WTC11 (cell line): ENCODE results near the gene MASP2. TPM values are rescaled to one million over a fixed set of nuclear protein-coding genes. Genes with fewer than 3 reads are reported as not detected.

Experiments
- ATAC-seq: fragments of 200-7000 bp; cut with Tn5 transposase; 2 replicates; pipeline ENCODE4 v1.10.0; 2021; ENCODE audit warnings: mild to moderate bottlenecking, moderate library complexity
- CTCF ChIA-PET: fragments of 300-600 bp; sonication (Branson Sonifier 250); formaldehyde crosslinking; loops from one replicate; lab custom pipeline; 2021; ENCODE audit warnings: antibody characterized with exemption; lab: Charles Lee
- POLR2A ChIA-PET: fragments of 350-600 bp; sonication (Branson Sonifier 250); formaldehyde crosslinking; loops from one replicate; lab custom pipeline; 2021; ENCODE audit warnings: antibody characterized with exemption; lab: Charles Lee
- DNase-seq: peaks from one replicate; pipeline ENCODE4 v3.0.0; 2021; ENCODE audit warnings: low spot score
- H3K27ac Mint-ChIP-seq: 2 replicates; pipeline ENCODE4 v1.8.0; 2021; ENCODE audit warnings: mixed read lengths
- H3K27me3 Mint-ChIP-seq: 2 replicates; pipeline ENCODE4 v1.8.0; 2021; ENCODE audit warnings: low read depth, mild to moderate bottlenecking, moderate library complexity, mixed read lengths
- H3K36me3 Mint-ChIP-seq: 2 replicates; pipeline ENCODE4 v1.8.0; 2021; ENCODE audit warnings: mixed read lengths
- H3K4me1 Mint-ChIP-seq: 2 replicates; pipeline ENCODE4 v1.8.0; 2022; ENCODE audit warnings: mixed read lengths
- H3K4me3 Mint-ChIP-seq: 2 replicates; pipeline ENCODE4 v1.8.0; 2021; ENCODE audit warnings: mild to moderate bottlenecking, moderate library complexity, mixed read lengths
- H3K9me3 Mint-ChIP-seq: 2 replicates; pipeline ENCODE4 v1.8.0; 2021; ENCODE audit warnings: mixed read lengths
- ETV6 ChIP-seq: sonication (generic); formaldehyde crosslinking; IDR thresholded peaks from 2 replicates; pipeline ENCODE4 v1.8.1; 2022; ENCODE audit warnings: mild to moderate bottlenecking, missing genetic modification reagents
- FOXJ3 ChIP-seq: sonication (generic); formaldehyde crosslinking; IDR thresholded peaks from 2 replicates; pipeline ENCODE4 v1.9.0; 2021; ENCODE audit warnings: missing genetic modification reagents, mild to moderate bottlenecking, borderline replicate concordance
- FOXK1 ChIP-seq: sonication (generic); formaldehyde crosslinking; IDR thresholded peaks from 2 replicates; pipeline ENCODE4 v1.8.0; 2022; ENCODE audit warnings: mild to moderate bottlenecking, moderate library complexity, missing genetic modification reagents
- GRHL2 ChIP-seq: fragments of 250-450 bp; sonication (Bioruptor Pico); IDR thresholded peaks from 2 replicates; pipeline ENCODE4 v1.8.0; 2022; ENCODE audit warnings: mild to moderate bottlenecking, moderate library complexity; ENCODE audit not compliant: insufficient replicate concordance, severe bottlenecking
- GTF2I ChIP-seq: fragments of 250-450 bp; sonication (Bioruptor Pico); conservative IDR thresholded peaks from 2 replicates; pipeline ENCODE4 v1.4.0; 2021; ENCODE audit warnings: mild to moderate bottlenecking
- HMGA2 ChIP-seq: fragments of 250-450 bp; sonication (Bioruptor Pico); IDR thresholded peaks from 2 replicates; pipeline ENCODE4 v1.4.0; 2021; ENCODE audit warnings: mild to moderate bottlenecking, moderate library complexity
- IRF2 ChIP-seq: sonication (generic); formaldehyde crosslinking; IDR thresholded peaks from 2 replicates; pipeline ENCODE4 v1.8.0; 2022; ENCODE audit warnings: low read depth, missing genetic modification reagents, borderline replicate concordance
- JAZF1 ChIP-seq: fragments of 250-450 bp; sonication (Bioruptor Pico); IDR thresholded peaks from 2 replicates; pipeline ENCODE4 v1.9.0; 2021; ENCODE audit warnings: moderate library complexity, mild to moderate bottlenecking, inconsistent platforms
- MXD4 ChIP-seq: fragments of 250-450 bp; sonication (Bioruptor Pico); IDR thresholded peaks from 2 replicates; pipeline ENCODE4 v1.8.0; 2021; ENCODE audit warnings: mild to moderate bottlenecking, moderate library complexity, borderline replicate concordance
- MYBL2 ChIP-seq: sonication (generic); formaldehyde crosslinking; IDR thresholded peaks from 2 replicates; pipeline ENCODE4 v1.8.1; 2023; ENCODE audit warnings: mild to moderate bottlenecking, moderate library complexity, missing genetic modification reagents
- NFE2L1 ChIP-seq: sonication (generic); formaldehyde crosslinking; IDR thresholded peaks from 2 replicates; pipeline ENCODE4 v1.8.1; 2023; ENCODE audit warnings: missing genetic modification reagents
- NR3C1 ChIP-seq: sonication (generic); formaldehyde crosslinking; conservative IDR thresholded peaks from 2 replicates; pipeline ENCODE4 v1.8.1; 2023; ENCODE audit warnings: low read depth, mild to moderate bottlenecking, missing genetic modification reagents
- SMAD4 ChIP-seq: sonication (generic); formaldehyde crosslinking; IDR thresholded peaks from 2 replicates; pipeline ENCODE4 v1.8.0; 2022; ENCODE audit warnings: mild to moderate bottlenecking, missing genetic modification reagents
- SP1 ChIP-seq: sonication (generic); formaldehyde crosslinking; conservative IDR thresholded peaks from 2 replicates; pipeline ENCODE4 v1.8.1; 2022; ENCODE audit warnings: missing genetic modification reagents
- TEAD1 ChIP-seq: sonication (generic); formaldehyde crosslinking; IDR thresholded peaks from 2 replicates; pipeline ENCODE4 v1.8.0; 2022; ENCODE audit warnings: mild to moderate bottlenecking, missing genetic modification reagents
- TEAD4 ChIP-seq: sonication (generic); formaldehyde crosslinking; IDR thresholded peaks from 2 replicates; pipeline ENCODE4 v1.8.0; 2022; ENCODE audit warnings: mild to moderate bottlenecking, missing genetic modification reagents
- ZNF138 ChIP-seq: sonication (generic); formaldehyde crosslinking; conservative IDR thresholded peaks from 2 replicates; pipeline ENCODE4 v1.8.1; 2022; ENCODE audit warnings: mild to moderate bottlenecking, moderate library complexity, missing genetic modification reagents
- ZNF232 ChIP-seq: sonication (generic); formaldehyde crosslinking; IDR thresholded peaks from 2 replicates; pipeline ENCODE4 v1.8.0; 2022; ENCODE audit warnings: mild to moderate bottlenecking, missing genetic modification reagents
- ZNF396 ChIP-seq: fragments of 250-450 bp; sonication (Bioruptor Pico); IDR thresholded peaks from 2 replicates; pipeline ENCODE4 v1.8.0; 2021; ENCODE audit warnings: mild to moderate bottlenecking, moderate library complexity, borderline replicate concordance
- ZNF423 ChIP-seq: fragments of 250-450 bp; sonication (Bioruptor Pico); IDR thresholded peaks from 2 replicates; pipeline ENCODE4 v2.1.2; 2022; ENCODE audit warnings: mild to moderate bottlenecking, moderate library complexity
- total RNA-seq: library from RNA; stranded (reverse); gene quantifications from 3 replicates; pipeline ENCODE4 v1.2.3, GENCODE V29; 2021
- TF ChIP-seq, protein P1 (sequence below): fragments of 250-450 bp; sonication (Bioruptor Pico); conservative IDR thresholded peaks from 2 replicates; pipeline ENCODE4 v1.9.0; 2021; ENCODE audit warnings: mild to moderate bottlenecking
- TF ChIP-seq, protein P2 (sequence below): fragments of 250-450 bp; sonication (Bioruptor Pico); IDR thresholded peaks from 2 replicates; pipeline ENCODE4 v1.9.0; 2021; ENCODE audit warnings: mild to moderate bottlenecking
- TF ChIP-seq, protein P3 (sequence below): fragments of 250-450 bp; sonication (Bioruptor Pico); IDR thresholded peaks from 2 replicates; pipeline ENCODE4 v2.1.2; 2022; ENCODE audit warnings: mild to moderate bottlenecking, moderate library complexity
- TF ChIP-seq, protein P4 (sequence below): sonication (generic); formaldehyde crosslinking; IDR thresholded peaks from 2 replicates; pipeline ENCODE4 v1.8.0; 2022; ENCODE audit warnings: mild to moderate bottlenecking, missing genetic modification reagents
- TF ChIP-seq, protein P5 (sequence below): sonication (generic); formaldehyde crosslinking; IDR thresholded peaks from 2 replicates; pipeline ENCODE4 v1.8.1; 2023; ENCODE audit warnings: mild to moderate bottlenecking, moderate library complexity, missing genetic modification reagents
- TF ChIP-seq, protein P6 (sequence below): sonication (generic); formaldehyde crosslinking; IDR thresholded peaks from 2 replicates; pipeline ENCODE4 v1.8.1; 2022; ENCODE audit warnings: mild to moderate bottlenecking, missing genetic modification reagents, moderate library complexity, borderline replicate concordance

Gene MASP2
- total RNA-seq, 1 experiment from 2014 or later: 0.57 TPM

DNA sequence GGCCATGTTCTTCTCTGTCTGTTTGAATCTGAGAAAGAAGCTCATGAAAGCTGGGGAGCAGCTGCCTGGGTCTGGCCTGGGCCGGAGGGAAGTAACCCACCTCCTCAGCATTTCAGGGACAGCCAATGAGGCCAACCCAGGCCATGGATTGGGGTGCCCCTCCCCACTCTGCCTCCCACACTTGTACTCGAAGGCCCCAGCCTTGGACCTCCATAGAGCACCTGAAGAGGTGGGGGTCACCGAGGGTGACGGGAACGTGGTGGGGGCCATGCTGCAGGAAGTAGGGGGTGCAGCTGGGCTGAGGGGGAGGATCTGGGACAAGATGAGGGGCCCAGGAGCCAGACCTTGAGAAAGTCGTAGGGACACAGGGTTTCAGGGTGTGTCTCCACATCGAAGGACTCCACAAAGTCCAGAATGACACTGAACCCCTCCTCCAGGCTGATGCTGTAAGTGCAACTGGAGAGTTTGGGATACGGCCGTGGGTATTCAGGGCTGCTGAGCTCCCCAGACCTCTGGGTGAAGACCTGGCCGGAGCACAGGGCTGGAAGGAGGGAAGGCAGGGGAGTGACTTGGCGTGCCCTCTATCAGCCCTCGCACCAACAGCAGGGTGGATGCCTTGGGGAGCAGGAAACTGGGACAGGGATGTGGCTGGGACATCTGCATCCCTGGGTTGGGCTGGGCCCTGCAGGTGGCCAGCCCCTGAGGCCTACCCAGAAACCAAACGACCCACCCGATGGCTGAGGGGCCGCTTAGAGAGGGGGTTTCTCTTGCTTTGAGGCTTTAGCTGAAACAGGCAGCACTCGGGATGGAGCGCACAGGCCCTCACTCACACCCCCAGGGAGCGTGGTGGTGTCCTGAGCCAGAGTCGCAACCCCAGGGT, 3.8 kb downstream of the MASP2 start:
- peaks cover 6% of the 10 kb centered on the region for H3K4me1 Mint-ChIP-seq
- H3K27me3 Mint-ChIP-seq: no peaks in the 10 kb centered on the region
- POLR2A ChIA-PET: no interaction called here
- DNase-seq: no peak
- H3K36me3 Mint-ChIP-seq: no peaks in the 10 kb centered on the region
- H3K9me3 Mint-ChIP-seq: no peaks in the 10 kb centered on the region
- TF ChIP-seq, protein P1, sequence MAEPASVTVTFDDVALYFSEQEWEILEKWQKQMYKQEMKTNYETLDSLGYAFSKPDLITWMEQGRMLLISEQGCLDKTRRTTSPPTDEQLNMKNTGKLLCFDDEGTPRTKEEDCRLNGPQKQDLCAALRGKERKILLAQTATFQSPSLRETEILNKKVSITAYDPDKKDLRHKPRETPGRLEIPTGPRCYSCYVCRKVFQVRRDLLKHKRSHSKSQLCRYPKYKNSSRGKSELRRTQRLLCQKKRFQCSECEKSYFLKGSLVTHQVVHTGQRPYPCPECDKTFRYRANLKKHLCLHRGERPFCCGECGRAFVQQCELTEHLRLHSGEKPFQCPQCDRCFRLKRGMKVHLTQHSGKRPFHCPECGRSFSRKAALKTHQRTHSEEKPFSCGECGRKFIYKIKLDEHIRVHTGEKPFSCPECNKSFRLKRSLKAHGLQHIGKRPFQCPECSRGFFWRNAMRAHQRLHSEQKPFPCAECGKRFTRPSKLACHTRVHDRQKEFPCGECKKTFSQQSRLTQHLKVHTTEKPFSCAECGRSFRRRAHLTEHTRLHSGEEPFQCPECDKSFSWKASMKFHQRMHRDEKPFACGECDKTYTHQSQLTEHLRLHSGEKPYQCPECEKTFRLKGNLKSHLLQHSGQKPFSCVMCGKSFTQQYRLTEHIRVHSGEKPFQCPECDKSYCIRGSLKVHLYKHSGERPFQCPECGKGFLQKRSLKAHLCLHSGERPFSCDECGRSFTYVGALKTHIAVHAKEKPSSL (CRISPR knock-in tag): no peak
- TF ChIP-seq SP1 (CRISPR knock-in tag): no peak
- no peak for TF ChIP-seq ZNF232
- TF ChIP-seq TEAD1 (CRISPR knock-in tag): no peak
- no peak for TF ChIP-seq MYBL2 (CRISPR knock-in tag)
- no peak for TF ChIP-seq ETV6 (CRISPR knock-in tag)
- TF ChIP-seq, protein P2, sequence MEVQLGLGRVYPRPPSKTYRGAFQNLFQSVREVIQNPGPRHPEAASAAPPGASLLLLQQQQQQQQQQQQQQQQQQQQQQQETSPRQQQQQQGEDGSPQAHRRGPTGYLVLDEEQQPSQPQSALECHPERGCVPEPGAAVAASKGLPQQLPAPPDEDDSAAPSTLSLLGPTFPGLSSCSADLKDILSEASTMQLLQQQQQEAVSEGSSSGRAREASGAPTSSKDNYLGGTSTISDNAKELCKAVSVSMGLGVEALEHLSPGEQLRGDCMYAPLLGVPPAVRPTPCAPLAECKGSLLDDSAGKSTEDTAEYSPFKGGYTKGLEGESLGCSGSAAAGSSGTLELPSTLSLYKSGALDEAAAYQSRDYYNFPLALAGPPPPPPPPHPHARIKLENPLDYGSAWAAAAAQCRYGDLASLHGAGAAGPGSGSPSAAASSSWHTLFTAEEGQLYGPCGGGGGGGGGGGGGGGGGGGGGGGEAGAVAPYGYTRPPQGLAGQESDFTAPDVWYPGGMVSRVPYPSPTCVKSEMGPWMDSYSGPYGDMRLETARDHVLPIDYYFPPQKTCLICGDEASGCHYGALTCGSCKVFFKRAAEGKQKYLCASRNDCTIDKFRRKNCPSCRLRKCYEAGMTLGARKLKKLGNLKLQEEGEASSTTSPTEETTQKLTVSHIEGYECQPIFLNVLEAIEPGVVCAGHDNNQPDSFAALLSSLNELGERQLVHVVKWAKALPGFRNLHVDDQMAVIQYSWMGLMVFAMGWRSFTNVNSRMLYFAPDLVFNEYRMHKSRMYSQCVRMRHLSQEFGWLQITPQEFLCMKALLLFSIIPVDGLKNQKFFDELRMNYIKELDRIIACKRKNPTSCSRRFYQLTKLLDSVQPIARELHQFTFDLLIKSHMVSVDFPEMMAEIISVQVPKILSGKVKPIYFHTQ (CRISPR knock-in tag): no peak
- TF ChIP-seq FOXJ3 (CRISPR knock-in tag): no peak
- no peak for TF ChIP-seq SMAD4
- TF ChIP-seq HMGA2 (CRISPR knock-in tag): no peak
- no peak for TF ChIP-seq GRHL2 (CRISPR knock-in tag)
- TF ChIP-seq NR3C1 (CRISPR knock-in tag): no peak
- TF ChIP-seq FOXK1 (CRISPR knock-in tag): no peak
- TF ChIP-seq JAZF1 (CRISPR knock-in tag): no peak
- no peak for TF ChIP-seq IRF2 (CRISPR knock-in tag)
- TF ChIP-seq, protein P3, sequence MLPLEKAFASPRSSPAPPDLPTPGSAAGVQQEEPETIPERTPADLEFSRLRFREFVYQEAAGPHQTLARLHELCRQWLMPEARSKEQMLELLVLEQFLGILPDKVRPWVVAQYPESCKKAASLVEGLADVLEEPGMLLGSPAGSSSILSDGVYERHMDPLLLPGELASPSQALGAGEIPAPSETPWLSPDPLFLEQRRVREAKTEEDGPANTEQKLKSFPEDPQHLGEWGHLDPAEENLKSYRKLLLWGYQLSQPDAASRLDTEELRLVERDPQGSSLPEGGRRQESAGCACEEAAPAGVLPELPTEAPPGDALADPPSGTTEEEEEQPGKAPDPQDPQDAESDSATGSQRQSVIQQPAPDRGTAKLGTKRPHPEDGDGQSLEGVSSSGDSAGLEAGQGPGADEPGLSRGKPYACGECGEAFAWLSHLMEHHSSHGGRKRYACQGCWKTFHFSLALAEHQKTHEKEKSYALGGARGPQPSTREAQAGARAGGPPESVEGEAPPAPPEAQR (CRISPR knock-in tag): no peak
- TF ChIP-seq, protein P4, sequence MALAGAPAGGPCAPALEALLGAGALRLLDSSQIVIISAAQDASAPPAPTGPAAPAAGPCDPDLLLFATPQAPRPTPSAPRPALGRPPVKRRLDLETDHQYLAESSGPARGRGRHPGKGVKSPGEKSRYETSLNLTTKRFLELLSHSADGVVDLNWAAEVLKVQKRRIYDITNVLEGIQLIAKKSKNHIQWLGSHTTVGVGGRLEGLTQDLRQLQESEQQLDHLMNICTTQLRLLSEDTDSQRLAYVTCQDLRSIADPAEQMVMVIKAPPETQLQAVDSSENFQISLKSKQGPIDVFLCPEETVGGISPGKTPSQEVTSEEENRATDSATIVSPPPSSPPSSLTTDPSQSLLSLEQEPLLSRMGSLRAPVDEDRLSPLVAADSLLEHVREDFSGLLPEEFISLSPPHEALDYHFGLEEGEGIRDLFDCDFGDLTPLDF (CRISPR knock-in tag): no peak
- TF ChIP-seq MXD4 (CRISPR knock-in tag): no peak
- no peak overlapping the region for H3K4me3 Mint-ChIP-seq
- CTCF ChIA-PET: interaction anchor here (1.0 kb wide), 1 partner anchor 15 kb away, joined by 3 read pairs; no protein-coding TSS in a partner anchor
- no peak overlapping the region for H3K27ac Mint-ChIP-seq
- ATAC-seq: no peak

DNA sequence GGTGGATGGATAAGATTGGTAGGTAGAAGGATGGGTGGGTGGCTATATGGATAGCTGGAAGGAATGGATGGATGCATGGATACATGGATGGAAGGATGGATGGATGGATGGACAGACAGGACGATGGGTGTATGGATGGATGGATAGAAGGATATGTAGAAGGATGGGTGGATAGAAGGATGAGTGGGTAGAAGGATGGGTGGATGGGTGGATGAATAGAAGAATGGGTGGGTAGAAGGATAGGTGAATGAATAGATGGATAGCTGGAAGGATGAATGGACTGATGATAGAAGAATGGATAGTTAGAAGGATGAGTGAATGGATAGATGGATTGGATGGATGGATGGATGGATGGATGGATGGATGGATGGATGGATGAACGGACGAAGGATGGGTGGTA, 5.0 kb downstream of the MASP2 start:
- ATAC-seq (no peak), DNase-seq (no peak)
- H3K4me3 Mint-ChIP-seq: no peak overlapping the region
- no peaks in the 10 kb centered on the region for H3K27me3 Mint-ChIP-seq
- ChIA-PET CTCF (no interaction called here), POLR2A (no interaction called here)
- no peaks in the 10 kb centered on the region for H3K36me3 Mint-ChIP-seq
- H3K4me1 Mint-ChIP-seq: peaks cover 8% of the 10 kb centered on the region
- no peak overlapping the region for H3K27ac Mint-ChIP-seq
- H3K9me3 Mint-ChIP-seq: no peaks in the 10 kb centered on the region
- no peak for TF ChIP-seq TEAD4 (CRISPR knock-in tag)
- TF ChIP-seq MYBL2 (CRISPR knock-in tag): no peak
- no peak for TF ChIP-seq FOXK1 (CRISPR knock-in tag)
- TF ChIP-seq ZNF138 (CRISPR knock-in tag): no peak
- no peak for TF ChIP-seq GTF2I (CRISPR knock-in tag)
- TF ChIP-seq ZNF423 (CRISPR knock-in tag): no peak
- TF ChIP-seq, protein P5, sequence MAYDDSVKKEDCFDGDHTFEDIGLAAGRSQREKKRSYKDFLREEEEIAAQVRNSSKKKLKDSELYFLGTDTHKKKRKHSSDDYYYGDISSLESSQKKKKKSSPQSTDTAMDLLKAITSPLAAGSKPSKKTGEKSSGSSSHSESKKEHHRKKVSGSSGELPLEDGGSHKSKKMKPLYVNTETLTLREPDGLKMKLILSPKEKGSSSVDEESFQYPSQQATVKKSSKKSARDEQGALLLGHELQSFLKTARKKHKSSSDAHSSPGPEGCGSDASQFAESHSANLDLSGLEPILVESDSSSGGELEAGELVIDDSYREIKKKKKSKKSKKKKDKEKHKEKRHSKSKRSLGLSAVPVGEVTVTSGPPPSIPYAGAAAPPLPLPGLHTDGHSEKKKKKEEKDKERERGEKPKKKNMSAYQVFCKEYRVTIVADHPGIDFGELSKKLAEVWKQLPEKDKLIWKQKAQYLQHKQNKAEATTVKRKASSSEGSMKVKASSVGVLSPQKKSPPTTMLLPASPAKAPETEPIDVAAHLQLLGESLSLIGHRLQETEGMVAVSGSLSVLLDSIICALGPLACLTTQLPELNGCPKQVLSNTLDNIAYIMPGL (CRISPR knock-in tag): no peak
- TF ChIP-seq, protein P6, sequence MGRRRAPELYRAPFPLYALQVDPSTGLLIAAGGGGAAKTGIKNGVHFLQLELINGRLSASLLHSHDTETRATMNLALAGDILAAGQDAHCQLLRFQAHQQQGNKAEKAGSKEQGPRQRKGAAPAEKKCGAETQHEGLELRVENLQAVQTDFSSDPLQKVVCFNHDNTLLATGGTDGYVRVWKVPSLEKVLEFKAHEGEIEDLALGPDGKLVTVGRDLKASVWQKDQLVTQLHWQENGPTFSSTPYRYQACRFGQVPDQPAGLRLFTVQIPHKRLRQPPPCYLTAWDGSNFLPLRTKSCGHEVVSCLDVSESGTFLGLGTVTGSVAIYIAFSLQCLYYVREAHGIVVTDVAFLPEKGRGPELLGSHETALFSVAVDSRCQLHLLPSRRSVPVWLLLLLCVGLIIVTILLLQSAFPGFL (CRISPR knock-in tag): no peak
- TF ChIP-seq NFE2L1: no peak
- no peak for TF ChIP-seq ZNF396 (CRISPR knock-in tag)
